Measurements from ENCODE around the gene PACSIN2.

PACSIN2 gene

GRCh38 chr22:42922374-42923191, 92.4 kb downstream of the PACSIN2 start:
- H2AFZ ChIP-seq (ENCODE audit: low read depth, low read length): no peak overlapping the region
- H3K9ac ChIP-seq (ENCODE audit: low read depth, low read length): no peak overlapping the region
- no peak for TF ChIP-seq CTCF (IDR thresholded peaks at IDR 0.05; ENCODE audit: borderline replicate concordance, extremely low read depth, low read length, poor library complexity, severe bottlenecking)
- no peak for TF ChIP-seq EZH2 (IDR thresholded peaks at IDR 0.05; ENCODE audit: borderline replicate concordance, low read depth, low read length, severe bottlenecking)
- H3K4me3 ChIP-seq (ENCODE audit: low read depth in 1 of 2, low read length in 2 of 2): no peak overlapping the region
- H3K4me1 ChIP-seq (ENCODE audit: insufficient read depth, low read length): peaks cover 11% of the 10 kb centered on the region
- no peaks in the 10 kb centered on the region for H3K36me3 ChIP-seq (ENCODE audit: insufficient read depth, low read length)
- no peak for DNase-seq
- no peak for ATAC-seq (ENCODE audit: insufficient read depth, low read depth)
- H3K27ac ChIP-seq (ENCODE audit: low read length): no peak overlapping the region
- peaks cover 64% of the 10 kb centered on the region for H4K20me1 ChIP-seq (ENCODE audit: insufficient read depth, low read length)
- no peak overlapping the region for H3K4me2 ChIP-seq (ENCODE audit: insufficient read depth, low read length)
- no peaks in the 10 kb centered on the region for H3K27me3 ChIP-seq (ENCODE audit: insufficient read depth, low read length, poor library complexity)
- H3K79me2 ChIP-seq (ENCODE audit: insufficient read depth, low read length): peaks cover 80% of the 10 kb centered on the region
- no peaks in the 10 kb centered on the region for H3K9me3 ChIP-seq (ENCODE audit: insufficient read depth, low read length, severe bottlenecking)

GRCh38 chr22:42920101-42920820, 94.7 kb downstream of the PACSIN2 start:
- H3K4me1 ChIP-seq (ENCODE audit: insufficient read depth, low read length): no peaks in the 10 kb centered on the region
- H3K9me3 ChIP-seq (ENCODE audit: insufficient read depth, low read length, severe bottlenecking): no peaks in the 10 kb centered on the region
- no peak for ATAC-seq (ENCODE audit: insufficient read depth, low read depth)
- H3K4me3 ChIP-seq (ENCODE audit: low read depth in 1 of 2, low read length in 2 of 2): no peak overlapping the region
- no peak for DNase-seq
- no peaks in the 10 kb centered on the region for H3K36me3 ChIP-seq (ENCODE audit: insufficient read depth, low read length)
- H4K20me1 ChIP-seq (ENCODE audit: insufficient read depth, low read length): peaks cover 69% of the 10 kb centered on the region
- TF ChIP-seq CTCF (IDR thresholded peaks at IDR 0.05; ENCODE audit: borderline replicate concordance, extremely low read depth, low read length, poor library complexity, severe bottlenecking): no peak
- TF ChIP-seq EZH2 (IDR thresholded peaks at IDR 0.05; ENCODE audit: borderline replicate concordance, low read depth, low read length, severe bottlenecking): no peak
- no peak overlapping the region for H3K9ac ChIP-seq (ENCODE audit: low read depth, low read length)
- peaks cover 81% of the 10 kb centered on the region for H3K79me2 ChIP-seq (ENCODE audit: insufficient read depth, low read length)
- H2AFZ ChIP-seq (ENCODE audit: low read depth, low read length): no peak overlapping the region
- H3K27me3 ChIP-seq (ENCODE audit: insufficient read depth, low read length, poor library complexity): no peaks in the 10 kb centered on the region
- no peak overlapping the region for H3K27ac ChIP-seq (ENCODE audit: low read length)
- H3K4me2 ChIP-seq (ENCODE audit: insufficient read depth, low read length): no peak overlapping the region

GRCh38 chr22:42919199-42919598, 95.8 kb downstream of the PACSIN2 start:
- no peaks in the 10 kb centered on the region for H3K9me3 ChIP-seq (ENCODE audit: insufficient read depth, low read length, severe bottlenecking)
- ATAC-seq (ENCODE audit: insufficient read depth, low read depth) (no peak), DNase-seq (no peak)
- peaks cover 74% of the 10 kb centered on the region for H4K20me1 ChIP-seq (ENCODE audit: insufficient read depth, low read length)
- peaks cover 83% of the 10 kb centered on the region for H3K79me2 ChIP-seq (ENCODE audit: insufficient read depth, low read length)
- no peak for TF ChIP-seq CTCF (IDR thresholded peaks at IDR 0.05; ENCODE audit: borderline replicate concordance, extremely low read depth, low read length, poor library complexity, severe bottlenecking)
- TF ChIP-seq EZH2 (IDR thresholded peaks at IDR 0.05; ENCODE audit: borderline replicate concordance, low read depth, low read length, severe bottlenecking): no peak
- H3K4me3 ChIP-seq (ENCODE audit: low read depth in 1 of 2, low read length in 2 of 2): no peak overlapping the region
- H3K27me3 ChIP-seq (ENCODE audit: insufficient read depth, low read length, poor library complexity): no peaks in the 10 kb centered on the region
- H3K4me1 ChIP-seq (ENCODE audit: insufficient read depth, low read length): no peaks in the 10 kb centered on the region
- H3K9ac ChIP-seq (ENCODE audit: low read depth, low read length): no peak overlapping the region
- no peak overlapping the region for H3K4me2 ChIP-seq (ENCODE audit: insufficient read depth, low read length)
- H2AFZ ChIP-seq (ENCODE audit: low read depth, low read length): no peak overlapping the region
- no peaks in the 10 kb centered on the region for H3K36me3 ChIP-seq (ENCODE audit: insufficient read depth, low read length)
- H3K27ac ChIP-seq (ENCODE audit: low read length): no peak overlapping the region
